NCI-H1048 (cell line): ENCODE measurements around the gene ARRB1.
A peak's percentile ranks its signal among the peaks of the same experiment; 100 is the strongest.
"Not testable (repeated sequence)": the region's sequence is repeated elsewhere in the genome, so short reads cannot be mapped to it uniquely, and the experiment has no call there.

Source experiments
- DNase-seq: peaks from one replicate; lab custom pipeline; 2025; lab: John Stamatoyannopoulos, UW

Gene ARRB1

DNA sequence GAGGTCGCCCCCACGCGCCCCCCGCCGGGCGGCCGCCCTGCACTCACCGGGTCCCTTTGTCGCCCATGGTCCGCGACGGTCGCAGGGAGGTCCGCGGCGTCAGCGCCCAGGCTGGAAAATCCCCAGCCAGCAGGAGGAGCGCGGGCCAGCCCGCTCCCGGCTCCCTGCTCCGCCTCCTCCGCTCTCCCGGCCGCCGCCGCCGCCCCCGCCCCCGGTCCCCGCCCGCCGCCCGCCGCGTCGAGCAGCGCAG is at the start of gene ARRB1:
TSS of gene ARRB1 (minus strand) at position 121 of the 250 bp plus-strand sequence. CDS start at position 67, 54 bp downstream.
- no peak for DNase-seq

DNA sequence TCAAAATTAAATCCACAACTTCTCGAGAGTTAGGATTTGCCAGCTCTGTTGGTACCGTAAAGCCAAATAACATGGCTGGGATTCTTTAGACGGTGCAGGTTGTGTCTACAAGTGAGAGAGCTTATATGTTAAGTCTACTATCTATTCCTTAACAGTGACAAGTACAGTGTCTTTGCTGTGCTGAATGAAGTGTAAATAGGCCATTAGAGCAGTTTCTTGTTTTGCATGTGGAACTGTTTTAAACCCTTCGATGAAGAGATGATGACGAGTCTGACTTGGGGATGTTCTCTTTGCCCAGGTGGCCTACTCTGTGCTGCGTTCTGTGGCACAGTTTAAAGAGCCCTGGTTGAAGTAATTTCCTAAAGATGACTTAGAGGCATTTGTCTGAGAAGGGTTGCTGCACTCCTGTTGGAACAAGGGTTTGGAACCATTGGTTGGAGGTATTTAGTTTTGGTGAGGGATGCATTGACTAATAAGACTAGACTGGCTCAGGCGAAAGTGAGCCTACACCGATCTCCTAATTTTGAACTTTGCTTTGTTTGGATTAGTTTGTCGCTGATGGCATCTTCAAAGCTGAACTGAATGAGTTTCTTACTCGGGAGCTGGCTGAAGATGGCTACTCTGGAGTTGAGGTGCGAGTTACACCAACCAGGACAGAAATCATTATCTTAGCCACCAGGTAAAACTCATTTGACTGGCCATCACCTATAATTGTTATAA is 48.8 kb upstream of the ARRB1 start:
- no peak for DNase-seq

DNA sequence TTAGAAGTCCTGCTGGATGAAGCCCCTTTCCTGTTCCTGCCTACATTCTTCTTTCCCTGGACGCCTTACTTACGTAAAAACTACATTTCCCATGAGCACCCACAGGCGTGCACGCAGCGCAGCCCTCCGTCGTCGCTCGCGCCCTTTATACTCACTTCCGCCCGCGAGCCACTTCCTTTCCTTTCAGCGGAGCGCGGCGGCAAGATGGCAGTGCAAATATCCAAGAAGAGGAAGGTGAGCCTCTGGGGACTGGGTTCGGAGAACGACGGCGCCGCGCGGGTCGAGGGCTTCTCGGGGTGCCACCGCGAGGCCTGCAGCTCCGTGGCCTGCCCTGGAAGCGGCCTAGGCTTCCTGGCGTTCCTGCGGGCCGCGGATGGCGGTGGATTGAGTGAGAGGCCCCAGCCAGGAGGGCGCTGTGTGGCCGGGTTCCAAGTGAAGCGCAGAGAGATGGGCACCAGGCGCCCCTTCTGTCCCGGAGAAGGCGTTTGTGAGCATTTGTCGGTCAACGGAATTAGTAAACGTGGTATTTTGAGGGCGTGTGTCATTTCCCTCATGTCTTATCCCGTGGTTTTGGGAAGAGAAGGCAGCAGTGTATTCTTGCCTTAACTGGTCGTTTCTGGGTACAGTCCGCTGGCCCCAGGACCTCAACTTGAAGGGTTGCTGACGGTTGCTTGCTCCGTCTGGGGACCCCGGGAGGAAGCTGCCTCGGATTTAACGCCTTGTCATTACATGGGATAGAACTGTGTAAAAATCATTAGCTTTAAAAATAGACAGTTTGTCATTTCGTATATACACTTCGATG is 48.1 kb upstream of the ARRB1 start, which contains the start of gene RPS3:
TSS of gene RPS3 (plus strand) at position 175 of the 802 bp plus-strand sequence. CDS start at position 205, 30 bp downstream.
- DNase-seq, result peak; percentile 81

DNA sequence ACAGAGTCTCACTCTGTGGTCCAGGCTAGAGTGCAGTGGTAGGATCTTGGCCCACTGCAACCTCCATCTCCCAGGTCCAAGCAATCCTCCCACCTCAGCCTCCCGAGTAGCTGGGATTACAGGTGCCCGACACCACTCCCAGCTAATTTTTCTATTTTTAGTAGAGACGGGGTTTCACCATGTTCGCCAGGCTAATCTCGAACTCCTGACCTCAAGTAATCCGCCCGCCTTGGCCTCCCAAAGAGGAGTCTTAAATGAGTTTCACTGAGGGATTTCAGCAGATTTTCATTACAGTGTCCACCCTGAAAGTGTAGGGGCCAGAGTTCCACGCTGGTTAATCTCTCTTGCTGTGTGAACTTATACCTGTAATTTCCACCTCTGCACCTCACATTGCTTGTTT is 47.4 kb upstream of the ARRB1 start:
- no peak for DNase-seq

DNA sequence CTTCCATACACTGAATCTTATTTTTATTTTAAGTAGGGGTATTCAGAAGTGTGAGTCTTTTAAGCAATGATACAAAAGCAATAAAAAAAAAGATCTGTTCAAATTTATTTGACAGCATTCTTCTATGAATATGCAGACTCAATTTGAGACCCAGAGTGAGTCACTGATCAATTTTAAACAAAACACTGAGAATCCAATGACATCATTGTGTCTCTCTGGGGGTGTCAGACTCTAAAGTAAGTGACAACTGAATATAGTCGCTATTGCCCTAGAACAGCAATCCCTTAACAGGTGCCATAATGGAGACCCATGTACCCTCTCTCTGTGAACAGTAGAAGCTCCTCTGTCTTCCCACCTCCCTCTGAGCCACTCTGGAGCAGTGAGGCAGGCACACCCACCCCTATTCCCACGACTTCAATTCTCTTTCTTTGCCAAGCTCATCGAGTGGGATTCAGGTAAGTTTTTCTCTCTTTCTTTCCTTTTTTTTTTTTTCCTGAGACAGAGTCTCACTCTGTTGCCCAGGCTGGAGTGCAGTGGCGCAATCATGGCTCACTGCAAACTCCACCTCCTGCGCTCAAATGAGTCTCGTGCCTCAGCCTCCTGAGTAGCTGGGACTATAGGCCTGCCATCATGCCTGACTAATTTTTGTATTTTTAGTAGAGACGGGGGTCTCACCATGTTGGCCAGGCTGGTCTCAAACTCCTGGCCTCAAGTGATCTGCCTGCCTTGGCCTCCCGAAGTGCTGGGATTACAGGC is 42.8 kb upstream of the ARRB1 start:
- DNase-seq, result no peak

DNA sequence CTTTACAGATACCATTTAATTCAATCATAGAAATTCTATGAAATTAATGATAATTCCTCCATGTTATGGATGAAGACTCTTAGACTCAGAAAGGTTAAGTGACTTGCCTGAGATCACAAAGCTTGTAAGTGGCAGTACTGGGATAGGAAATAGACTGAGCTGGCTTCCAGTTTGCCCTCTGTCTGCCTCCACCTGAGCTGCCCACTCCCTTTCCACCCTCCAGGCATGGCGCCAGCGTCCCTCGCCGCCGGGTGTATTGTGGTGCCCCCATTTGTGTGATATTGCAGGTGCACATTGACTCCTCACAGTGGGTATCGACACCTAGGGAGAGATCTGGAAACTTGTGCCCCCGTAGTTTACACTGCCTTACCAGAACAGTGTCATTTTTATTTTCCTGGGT is 38.5 kb upstream of the ARRB1 start:
- no peak for DNase-seq

DNA sequence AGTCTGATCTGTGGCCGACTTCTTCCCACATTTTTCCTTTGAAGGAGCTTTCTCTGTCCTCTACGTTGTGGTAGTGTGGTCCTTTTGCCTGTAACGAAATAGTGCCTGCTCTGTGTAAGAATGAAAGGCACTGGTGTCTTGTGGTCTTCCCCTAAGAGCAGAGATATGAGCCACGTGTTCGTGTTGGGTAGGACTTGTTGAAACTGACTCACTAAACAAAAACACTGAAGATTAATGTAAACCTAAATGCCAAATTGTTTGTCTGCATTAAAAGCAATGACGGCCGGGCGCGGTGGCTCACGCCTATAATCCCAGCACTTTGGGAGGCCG is 37.8 kb upstream of the ARRB1 start:
- no peak for DNase-seq

DNA sequence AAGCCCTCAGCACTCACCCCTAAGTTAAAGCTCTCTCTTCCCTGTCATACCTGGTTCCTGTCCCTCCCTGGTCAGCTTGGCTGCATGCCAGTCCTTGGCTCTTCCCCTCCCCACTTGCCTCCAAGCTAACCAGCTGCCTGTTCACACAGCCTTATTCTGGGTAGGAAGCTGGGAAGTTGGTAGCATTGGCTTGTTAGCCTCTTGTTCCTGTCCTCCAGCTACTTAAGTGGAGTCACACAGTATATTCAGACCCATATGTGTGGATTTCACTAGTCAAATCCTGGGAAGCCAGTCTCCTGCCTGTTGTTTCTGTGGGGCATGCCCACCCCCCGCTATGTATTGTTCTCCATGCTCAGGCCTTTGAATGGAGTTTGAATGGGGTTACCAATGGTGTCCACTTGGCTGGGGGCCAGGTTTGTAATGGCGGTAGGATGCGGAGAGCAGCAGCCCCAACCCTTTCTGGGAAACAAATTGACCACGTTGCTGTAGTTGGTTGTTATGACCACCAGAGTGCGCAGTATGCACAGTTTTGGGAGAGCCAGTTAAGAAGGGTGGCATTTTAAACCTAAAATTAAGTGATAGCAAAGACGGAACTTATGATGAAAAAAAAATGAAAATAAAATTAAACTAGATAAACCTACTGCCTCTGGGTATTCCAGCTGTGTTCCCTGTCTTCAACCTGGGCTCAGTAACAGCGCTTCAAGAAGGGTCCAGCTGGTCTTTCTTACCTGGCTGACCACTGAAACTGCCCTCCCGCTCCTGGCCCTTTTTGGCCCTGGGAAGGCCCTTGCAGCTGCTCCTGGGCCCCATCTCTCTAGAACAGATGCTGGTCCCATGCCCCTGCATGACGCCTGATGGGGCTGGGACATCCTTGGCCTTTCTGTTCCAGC is 37.2 kb upstream of the ARRB1 start:
- DNase-seq, result peak; percentile 9

DNA sequence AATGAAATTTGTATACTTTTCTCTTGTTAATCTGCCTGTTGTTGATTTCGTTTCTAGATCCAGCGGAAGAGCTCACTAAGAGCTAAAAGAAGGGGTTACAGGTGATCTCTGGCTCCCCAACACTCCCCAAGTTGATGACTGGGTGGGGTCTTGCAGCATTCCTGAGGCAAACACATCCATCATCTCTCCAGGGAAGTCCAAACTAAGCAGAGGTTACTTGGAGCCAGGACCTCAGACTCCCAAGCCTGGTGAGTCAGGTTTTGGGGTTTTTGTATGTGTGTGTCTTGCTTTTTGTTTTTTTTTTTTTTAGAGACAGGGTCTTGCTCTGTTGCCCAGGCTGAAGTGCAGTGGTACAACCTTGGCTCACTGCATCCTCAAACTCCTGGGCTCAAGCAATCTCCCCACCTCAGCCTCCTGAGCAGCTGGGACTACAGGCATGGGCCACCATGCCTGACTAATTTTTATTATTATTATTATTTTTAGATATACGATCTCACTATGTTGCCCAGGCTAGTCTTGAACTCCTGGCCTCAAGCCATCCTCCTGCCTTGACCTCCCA is 36.4 kb upstream of the ARRB1 start:
- DNase-seq, result no peak

DNA sequence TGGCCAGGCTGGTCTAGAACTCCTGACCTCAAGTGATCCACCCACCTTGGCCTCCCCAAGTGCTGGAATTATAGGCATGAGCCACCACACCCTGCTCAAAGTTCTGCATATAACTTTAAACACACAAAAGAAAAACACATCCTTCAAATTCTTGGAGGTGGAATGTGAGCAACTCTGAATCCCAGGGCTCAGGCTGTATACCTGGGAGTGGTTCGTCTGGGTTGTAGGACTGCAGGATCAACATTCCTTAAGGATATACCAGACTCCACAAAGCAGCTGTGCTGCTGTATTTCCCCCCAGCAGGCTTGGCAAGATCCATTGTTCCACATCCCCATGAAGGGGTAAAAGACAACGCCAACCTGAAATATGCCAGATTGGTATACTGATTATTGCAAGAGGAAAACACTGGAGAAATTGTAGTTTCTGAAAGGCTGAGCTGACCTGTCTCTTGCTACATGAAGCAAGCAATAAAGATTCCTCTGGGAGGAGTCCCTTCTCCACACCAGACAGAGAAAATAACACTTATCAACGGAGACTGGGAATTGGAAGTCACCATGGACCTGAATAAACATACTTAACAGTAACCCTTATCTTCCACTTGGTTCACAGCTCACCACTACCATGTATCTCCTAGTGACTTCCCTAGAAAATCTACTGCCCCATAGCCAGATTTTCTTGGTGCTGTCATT is 35.6 kb upstream of the ARRB1 start:
- DNase-seq, result no peak

DNA sequence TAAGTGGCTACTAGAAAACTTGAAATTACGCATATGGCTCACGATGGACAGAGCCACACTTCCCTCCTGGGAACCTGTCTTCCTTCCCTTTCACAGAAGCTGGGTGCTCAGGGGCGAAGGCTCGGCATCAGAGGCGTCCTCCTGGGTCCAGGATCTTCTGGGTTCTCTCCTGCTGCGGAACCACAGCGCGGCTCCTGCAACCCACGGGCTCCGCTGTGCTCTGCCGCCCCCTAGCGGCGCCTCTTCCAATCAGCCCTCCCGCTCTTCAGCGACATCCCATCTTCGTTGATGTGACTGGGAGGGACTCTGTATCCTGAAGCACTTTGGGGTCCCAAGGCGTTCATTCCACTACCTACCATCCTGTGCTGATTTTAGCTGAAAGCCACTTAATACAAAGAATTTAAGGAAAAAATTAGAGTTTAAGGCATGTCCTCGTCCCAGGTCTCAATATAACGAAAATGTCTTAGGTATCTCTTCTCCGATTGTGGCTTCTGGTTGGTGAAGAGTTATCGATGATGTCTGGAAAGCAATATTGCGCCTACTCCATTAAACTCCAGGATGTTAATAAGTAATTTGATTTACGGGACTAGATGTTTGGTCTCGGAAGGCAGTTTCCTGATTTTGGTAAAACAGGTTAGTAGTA is 33.1 kb upstream of the ARRB1 start:
- peak; percentile 17 for DNase-seq

DNA sequence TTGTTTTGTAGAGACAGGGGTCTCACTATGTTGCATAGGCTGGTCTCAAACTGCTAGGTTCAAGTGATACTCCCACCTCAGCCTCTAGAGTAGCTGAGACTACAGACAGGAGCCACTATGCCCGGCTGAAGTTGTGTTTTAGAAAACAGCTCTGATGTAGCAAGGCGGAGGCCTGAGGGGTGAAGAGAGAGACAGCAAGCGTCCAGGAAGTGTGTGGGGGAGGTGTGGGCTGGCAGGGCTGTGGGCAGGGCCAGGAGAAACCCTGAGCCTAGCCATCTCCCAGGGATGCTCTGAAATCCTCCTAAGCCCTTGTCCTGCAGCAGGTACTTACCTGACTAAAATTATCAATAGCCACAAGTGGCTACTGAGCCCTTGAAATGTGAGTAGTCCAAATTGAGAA is 31.8 kb upstream of the ARRB1 start:
- no peak for DNase-seq

DNA sequence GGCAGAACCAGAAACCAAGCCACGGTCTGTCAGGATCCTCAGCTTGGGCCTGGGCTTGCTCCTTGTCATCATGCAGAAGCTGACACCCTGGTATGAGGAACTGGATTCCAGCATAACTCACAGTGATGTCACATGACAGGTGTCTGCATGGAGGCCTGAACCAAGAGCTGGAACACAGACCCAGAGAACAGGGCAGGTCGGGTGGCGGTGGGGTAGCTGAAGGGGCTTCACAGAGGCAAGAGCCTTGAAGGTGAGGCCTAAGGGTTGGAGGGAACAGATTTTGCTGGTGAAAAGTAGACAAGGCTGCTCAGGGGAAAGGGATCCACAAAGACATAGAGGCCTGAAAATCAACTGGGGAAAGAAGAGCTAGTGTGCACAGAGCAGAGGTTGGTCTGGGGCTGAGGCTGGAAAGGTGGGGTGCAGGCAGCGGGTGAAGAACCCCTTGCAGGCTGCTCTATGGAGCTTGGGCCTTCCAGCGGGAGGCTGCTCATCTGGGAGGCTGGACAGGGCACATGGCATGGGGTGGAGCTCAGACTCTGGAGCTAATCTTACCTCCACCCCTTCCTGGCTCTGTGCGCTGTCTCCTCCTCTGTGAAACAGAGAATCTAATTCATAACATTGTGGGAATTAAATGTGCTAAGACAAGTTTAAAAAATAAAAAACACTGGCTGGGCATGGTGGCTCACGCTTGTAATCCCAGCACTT is 29.4 kb upstream of the ARRB1 start:
- DNase-seq, result no peak

DNA sequence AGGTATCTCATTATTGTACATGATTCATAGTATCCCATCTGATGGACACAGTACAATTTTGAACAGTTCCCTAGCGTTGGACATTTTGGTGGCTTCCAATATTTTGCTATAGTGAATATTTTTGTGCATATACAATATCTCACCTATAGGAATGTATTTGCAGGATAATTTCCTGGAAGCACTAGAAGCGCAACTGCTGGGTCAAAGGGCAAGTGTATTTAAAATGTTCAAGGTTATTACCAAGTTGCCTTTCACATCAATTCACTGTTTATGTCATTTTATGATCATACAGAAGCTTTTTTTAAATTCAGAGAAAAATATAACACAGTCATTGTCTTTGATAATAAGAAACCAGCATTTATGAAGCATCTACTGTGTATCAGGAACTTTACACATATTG is 28.8 kb upstream of the ARRB1 start:
- DNase-seq, result no peak

DNA sequence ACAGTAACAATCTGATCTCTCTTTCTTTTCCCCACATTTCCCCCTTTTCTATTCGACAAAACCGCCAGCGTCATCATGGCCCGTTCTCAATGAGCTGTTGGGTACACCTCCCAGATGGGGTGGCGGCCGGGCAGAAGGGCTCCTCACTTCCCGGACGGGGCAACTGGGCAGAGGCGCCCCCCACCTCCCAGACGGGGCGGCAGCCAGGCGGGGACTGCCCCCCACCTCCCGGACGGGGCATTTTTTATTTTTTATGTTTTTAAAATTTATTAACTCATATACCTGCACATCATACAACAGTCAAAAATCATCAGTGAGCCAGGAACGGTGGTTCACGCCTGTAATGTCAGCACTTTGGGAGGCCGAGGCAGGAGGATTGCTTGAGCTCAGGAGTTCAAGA is 27.3 kb upstream of the ARRB1 start:
- DNase-seq, result not testable (repeated sequence)

DNA sequence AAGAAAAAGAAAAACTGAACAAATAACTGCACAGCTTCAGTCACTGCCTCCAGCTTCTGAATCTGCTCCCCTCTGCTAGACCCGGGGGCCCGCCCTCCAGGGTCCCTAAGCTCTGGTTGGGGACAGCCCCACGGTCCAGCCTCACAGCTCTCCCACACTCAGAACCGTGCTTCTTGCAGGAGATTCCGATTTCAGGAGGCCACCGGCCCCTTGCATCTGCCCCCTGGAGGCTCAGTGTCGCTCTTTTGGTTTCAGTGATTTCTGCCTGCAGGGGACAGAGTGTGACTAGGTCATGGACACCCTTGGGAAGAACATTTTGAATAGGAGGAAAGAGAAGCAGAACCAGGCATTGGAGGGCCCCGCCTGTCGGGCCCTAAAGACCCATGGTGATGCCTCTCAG is 24.7 kb upstream of the ARRB1 start:
- no peak for DNase-seq

DNA sequence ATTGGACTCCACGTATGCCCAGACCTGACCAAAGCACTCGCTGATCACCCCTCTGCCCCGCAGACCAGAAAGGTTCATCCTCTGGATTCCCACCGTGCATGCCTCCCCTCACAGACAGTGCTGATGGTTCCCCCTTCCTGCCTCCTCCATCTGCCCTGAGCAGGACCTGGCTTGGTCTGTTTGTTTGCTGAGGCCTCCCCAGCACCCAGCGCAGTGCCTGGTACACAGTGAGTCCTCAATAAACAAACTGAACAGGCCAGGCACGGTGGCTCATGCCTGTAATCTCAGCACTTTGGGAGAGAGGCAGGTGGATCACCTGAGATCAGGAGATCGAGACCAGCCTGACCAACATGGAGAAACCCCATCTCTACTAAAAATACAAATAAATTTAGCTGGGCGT is 24.2 kb upstream of the ARRB1 start:
- DNase-seq, result no peak

DNA sequence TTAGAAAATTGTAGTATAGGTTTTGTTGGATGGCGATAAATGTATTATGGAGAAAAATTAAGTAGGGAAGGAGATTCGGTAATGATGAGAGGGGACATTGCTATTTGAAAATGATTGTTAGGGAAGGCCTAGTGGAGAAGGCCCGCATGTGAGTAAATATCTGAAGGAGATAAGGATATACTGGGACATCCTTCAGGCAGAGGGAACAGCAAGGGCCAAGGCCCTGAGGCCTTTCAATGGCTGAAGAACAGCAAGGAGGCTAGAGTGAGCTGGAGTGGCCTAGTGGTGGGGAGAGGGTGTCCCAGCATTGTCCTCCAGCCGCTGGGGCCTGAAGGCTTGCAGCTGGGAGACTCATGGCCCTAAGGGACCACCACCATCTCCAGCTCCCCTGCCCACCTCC is 23.2 kb upstream of the ARRB1 start:
- DNase-seq, result no peak

DNA sequence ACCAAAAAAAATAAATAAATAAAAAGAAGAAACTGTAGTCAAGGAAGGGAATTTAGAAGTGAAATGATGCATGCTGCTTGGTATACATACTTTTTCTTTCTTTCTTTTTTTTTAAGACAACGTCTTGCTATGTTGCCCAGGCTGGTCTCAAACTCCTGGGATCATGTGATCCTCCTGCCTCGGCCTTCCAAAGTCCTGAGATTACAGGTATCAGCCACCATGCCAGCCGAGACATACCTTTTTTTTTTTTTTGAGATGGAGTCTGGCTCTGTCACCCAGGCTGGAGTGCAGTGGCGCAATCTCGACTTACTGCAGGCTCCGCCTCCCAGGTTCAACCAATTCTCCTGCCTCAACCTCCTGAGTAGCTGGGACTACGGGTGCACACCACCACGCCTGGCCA is 21.7 kb upstream of the ARRB1 start:
- DNase-seq, result no peak
